Measurements from ENCODE around the gene BBS9. TPM values are rescaled to one million over a fixed set of nuclear protein-coding genes. Genes with fewer than 3 reads are reported as not detected.

The BBS9 gene
- total RNA-seq, 2 experiments from 2014 or later: 8.9 to 10.1 TPM

- H3K36me3 Mint-ChIP-seq (ENCODE audit: low read depth): peaks cover 5% of the 10 kb centered on the region
- DNase-seq: no peak
- no peak overlapping the region for H3K27ac Mint-ChIP-seq
- H3K4me3 Mint-ChIP-seq: no peak overlapping the region
- no peaks in the 10 kb centered on the region for H3K27me3 Mint-ChIP-seq
- ChIA-PET POLR2A (no interaction called here), CTCF (interaction anchor here (0.8 kb wide), 1 partner anchor 71 kb away, joined by 3 read pairs; no protein-coding TSS in a partner anchor)
- peaks cover 6% of the 10 kb centered on the region for H3K9me3 Mint-ChIP-seq
- peaks cover 11% of the 10 kb centered on the region for H3K4me1 Mint-ChIP-seq
These were observed 262.8 kb downstream of the BBS9 start for GRCh38 chr7:33392148-33392547.

- Mint-ChIP-seq H3K27ac (no peak overlapping the region), H3K9me3 (peaks cover 6% of the 10 kb centered on the region), H3K4me1 (peaks cover 11% of the 10 kb centered on the region), H3K36me3 (ENCODE audit: low read depth) (peaks cover 5% of the 10 kb centered on the region), H3K27me3 (no peaks in the 10 kb centered on the region), H3K4me3 (no peak overlapping the region)
- DNase-seq: no peak
- CTCF ChIA-PET: no interaction called here
- POLR2A ChIA-PET: no interaction called here
These were observed 264.4 kb downstream of the BBS9 start for GRCh38 chr7:33393770-33394169.

GRCh38 chr7:33395340-33395739 is 266.0 kb downstream of the BBS9 start:
- peaks cover 6% of the 10 kb centered on the region for H3K9me3 Mint-ChIP-seq
- H3K27me3 Mint-ChIP-seq: no peaks in the 10 kb centered on the region
- H3K4me3 Mint-ChIP-seq: no peak overlapping the region
- H3K4me1 Mint-ChIP-seq: peaks cover 11% of the 10 kb centered on the region
- ChIA-PET POLR2A (no interaction called here), CTCF (no interaction called here)
- DNase-seq: no peak
- peaks cover 5% of the 10 kb centered on the region for H3K36me3 Mint-ChIP-seq (ENCODE audit: low read depth)
- no peak overlapping the region for H3K27ac Mint-ChIP-seq

- H3K4me3 Mint-ChIP-seq: no peak overlapping the region
- peaks cover 2% of the 10 kb centered on the region for H3K9me3 Mint-ChIP-seq
- H3K36me3 Mint-ChIP-seq (ENCODE audit: low read depth): no peaks in the 10 kb centered on the region
- no peak for DNase-seq
- no peaks in the 10 kb centered on the region for H3K4me1 Mint-ChIP-seq
- ChIA-PET CTCF (no interaction called here), POLR2A (no interaction called here)
- H3K27ac Mint-ChIP-seq: no peak overlapping the region
- H3K27me3 Mint-ChIP-seq: no peaks in the 10 kb centered on the region
These were observed 270.3 kb downstream of the BBS9 start for GRCh38 chr7:33399528-33400213.

GRCh38 chr7:33400214-33400538 is 270.8 kb downstream of the BBS9 start:
- Mint-ChIP-seq H3K4me1 (no peaks in the 10 kb centered on the region), H3K27ac (no peak overlapping the region), H3K4me3 (no peak overlapping the region), H3K27me3 (no peaks in the 10 kb centered on the region), H3K36me3 (ENCODE audit: low read depth) (no peaks in the 10 kb centered on the region), H3K9me3 (peaks cover 2% of the 10 kb centered on the region)
- CTCF ChIA-PET: interaction anchor here (0.6 kb wide), 1 partner anchor 670 kb away, joined by 3 read pairs; no protein-coding TSS in a partner anchor
- POLR2A ChIA-PET: no interaction called here
- DNase-seq: no peak

- ChIA-PET CTCF (no interaction called here), POLR2A (no interaction called here)
- DNase-seq: no peak
- Mint-ChIP-seq H3K9me3 (peaks cover 16% of the 10 kb centered on the region), H3K4me3 (no peak overlapping the region), H3K27me3 (no peaks in the 10 kb centered on the region), H3K4me1 (no peaks in the 10 kb centered on the region), H3K27ac (no peak overlapping the region), H3K36me3 (ENCODE audit: low read depth) (no peaks in the 10 kb centered on the region)
These were observed 280.9 kb downstream of the BBS9 start for GRCh38 chr7:33410266-33410665.

GRCh38 chr7:33411020-33411419 is 281.7 kb downstream of the BBS9 start:
- ChIA-PET POLR2A (no interaction called here), CTCF (interaction anchor here (0.7 kb wide), 1 partner anchor 75 kb away, joined by 4 read pairs; no protein-coding TSS in a partner anchor)
- Mint-ChIP-seq H3K36me3 (ENCODE audit: low read depth) (no peaks in the 10 kb centered on the region), H3K9me3 (peaks cover 16% of the 10 kb centered on the region), H3K27ac (no peak overlapping the region), H3K27me3 (no peaks in the 10 kb centered on the region), H3K4me1 (no peaks in the 10 kb centered on the region), H3K4me3 (no peak overlapping the region)
- DNase-seq: no peak

GRCh38 chr7:33412331-33412730 is 283.0 kb downstream of the BBS9 start:
- Mint-ChIP-seq H3K9me3 (peaks cover 9% of the 10 kb centered on the region), H3K27ac (no peak overlapping the region), H3K36me3 (ENCODE audit: low read depth) (no peaks in the 10 kb centered on the region), H3K27me3 (no peaks in the 10 kb centered on the region), H3K4me1 (no peaks in the 10 kb centered on the region), H3K4me3 (no peak overlapping the region)
- ChIA-PET CTCF (no interaction called here), POLR2A (no interaction called here)
- DNase-seq: no peak

GRCh38 chr7:33418251-33418701 is 288.9 kb downstream of the BBS9 start:
- H3K4me1 Mint-ChIP-seq: no peaks in the 10 kb centered on the region
- ChIA-PET POLR2A (interaction anchor here (0.6 kb wide), 1 partner anchor 312 kb away, joined by 4 read pairs; no protein-coding TSS in a partner anchor), CTCF (no interaction called here)
- no peak overlapping the region for H3K27ac Mint-ChIP-seq
- H3K9me3 Mint-ChIP-seq: no peaks in the 10 kb centered on the region
- DNase-seq: no peak
- H3K27me3 Mint-ChIP-seq: no peaks in the 10 kb centered on the region
- no peak overlapping the region for H3K4me3 Mint-ChIP-seq
- no peaks in the 10 kb centered on the region for H3K36me3 Mint-ChIP-seq (ENCODE audit: low read depth)

- H3K4me1 Mint-ChIP-seq: no peaks in the 10 kb centered on the region
- H3K36me3 Mint-ChIP-seq (ENCODE audit: low read depth): no peaks in the 10 kb centered on the region
- H3K9me3 Mint-ChIP-seq: no peaks in the 10 kb centered on the region
- ChIA-PET CTCF (interaction anchor here (0.5 kb wide), 1 partner anchor 21 kb away, joined by 4 read pairs; no protein-coding TSS in a partner anchor), POLR2A (no interaction called here)
- no peaks in the 10 kb centered on the region for H3K27me3 Mint-ChIP-seq
- no peak overlapping the region for H3K27ac Mint-ChIP-seq
- H3K4me3 Mint-ChIP-seq: no peak overlapping the region
- DNase-seq: no peak
These were observed 291.1 kb downstream of the BBS9 start for GRCh38 chr7:33420311-33420940.

- Mint-ChIP-seq H3K4me1 (no peaks in the 10 kb centered on the region), H3K4me3 (no peak overlapping the region), H3K9me3 (no peaks in the 10 kb centered on the region), H3K27me3 (no peaks in the 10 kb centered on the region), H3K36me3 (ENCODE audit: low read depth) (no peaks in the 10 kb centered on the region), H3K27ac (no peak overlapping the region)
- ChIA-PET CTCF (no interaction called here), POLR2A (no interaction called here)
- no peak for DNase-seq
These were observed 292.1 kb downstream of the BBS9 start for GRCh38 chr7:33421429-33421828.

GRCh38 chr7:33422141-33422540 is 292.8 kb downstream of the BBS9 start:
- ChIA-PET CTCF (no interaction called here), POLR2A (no interaction called here)
- no peaks in the 10 kb centered on the region for H3K36me3 Mint-ChIP-seq (ENCODE audit: low read depth)
- no peak overlapping the region for H3K4me3 Mint-ChIP-seq
- DNase-seq: no peak
- H3K4me1 Mint-ChIP-seq: no peaks in the 10 kb centered on the region
- no peaks in the 10 kb centered on the region for H3K9me3 Mint-ChIP-seq
- no peaks in the 10 kb centered on the region for H3K27me3 Mint-ChIP-seq
- H3K27ac Mint-ChIP-seq: no peak overlapping the region

- H3K4me1 Mint-ChIP-seq: no peaks in the 10 kb centered on the region
- ChIA-PET CTCF (interaction anchor here (0.6 kb wide), 1 partner anchor 142 kb away, joined by 3 read pairs; no protein-coding TSS in a partner anchor), POLR2A (no interaction called here)
- no peaks in the 10 kb centered on the region for H3K27me3 Mint-ChIP-seq
- H3K4me3 Mint-ChIP-seq: no peak overlapping the region
- H3K27ac Mint-ChIP-seq: no peak overlapping the region
- DNase-seq: no peak
- H3K36me3 Mint-ChIP-seq (ENCODE audit: low read depth): no peaks in the 10 kb centered on the region
- no peaks in the 10 kb centered on the region for H3K9me3 Mint-ChIP-seq
These were observed 293.7 kb downstream of the BBS9 start for GRCh38 chr7:33422825-33423645.

Measured in activated CD4-positive, alpha-beta T cell treated with anti-CD3 and anti-CD28 coated beads, Interleukin-2, amount 10 ng/mL, durations not matched to agents 7 days and 5 days (primary cell).